ENCODE results near the gene DSE. TPM values are rescaled to one million over a fixed set of nuclear protein-coding genes. Genes with fewer than 3 reads are reported as not detected.
"Not testable (repeated sequence)": the region's sequence is repeated elsewhere in the genome, so short reads cannot be mapped to it uniquely, and the experiment has no call there.

The DSE gene
- 64.9 and 69.7 TPM in 2 replicates for total RNA-seq (2014; rRNA removed; shearing (Covaris generic))

GRCh38 chr6:116370760-116371119 lies at the start of gene DSE:
TSS of gene DSE (plus strand) at chr6:116370947. CDS start at chr6:116399251, 28,304 bp downstream.
- DNase-seq (ENCODE audit: low read depth) = peak; percentile 88

- not testable (repeated sequence) for DNase-seq (ENCODE audit: low read depth)
Measured at GRCh38 chr6:116321933-116322332, 48.8 kb upstream of the DSE start.

GRCh38 chr6:116323863-116324262 lies 46.9 kb upstream of the DSE start:
- no peak for DNase-seq (ENCODE audit: low read depth)

GRCh38 chr6:116325634-116326132 lies 45.1 kb upstream of the DSE start:
- not testable (repeated sequence) for DNase-seq (ENCODE audit: low read depth)

GRCh38 chr6:116326181-116326671 lies 44.5 kb upstream of the DSE start:
- no peak for DNase-seq (ENCODE audit: low read depth)

- no peak for DNase-seq (ENCODE audit: low read depth)
Measured at GRCh38 chr6:116326996-116327395, 43.8 kb upstream of the DSE start.

GRCh38 chr6:116327803-116328527 lies 42.8 kb upstream of the DSE start:
- DNase-seq (ENCODE audit: low read depth) = no peak

GRCh38 chr6:116328528-116328903 lies 42.2 kb upstream of the DSE start:
- peak; percentile 6 for DNase-seq (ENCODE audit: low read depth)

GRCh38 chr6:116329156-116329555 lies 41.6 kb upstream of the DSE start:
- no peak for DNase-seq (ENCODE audit: low read depth)

- DNase-seq (ENCODE audit: low read depth) = no peak
Measured at GRCh38 chr6:116330511-116330910, 40.2 kb upstream of the DSE start.

- DNase-seq (ENCODE audit: low read depth) = no peak
Measured at GRCh38 chr6:116332096-116332495, 38.7 kb upstream of the DSE start.

GRCh38 chr6:116334638-116335409 lies 35.9 kb upstream of the DSE start:
- peak; percentile 8 for DNase-seq (ENCODE audit: low read depth)

- DNase-seq (ENCODE audit: low read depth) = no peak
Measured at GRCh38 chr6:116335612-116336215, 35.0 kb upstream of the DSE start.

GRCh38 chr6:116338943-116339342 lies 31.8 kb upstream of the DSE start:
- DNase-seq (ENCODE audit: low read depth) = no peak

- DNase-seq (ENCODE audit: low read depth) = not testable (repeated sequence)
Measured at GRCh38 chr6:116340625-116341024, 30.1 kb upstream of the DSE start.

- DNase-seq (ENCODE audit: low read depth) = no peak
Measured at GRCh38 chr6:116349216-116349615, 21.5 kb upstream of the DSE start.

GRCh38 chr6:116351101-116351500 lies 19.6 kb upstream of the DSE start:
- no peak for DNase-seq (ENCODE audit: low read depth)

- peak; percentile 30 for DNase-seq (ENCODE audit: low read depth)
Measured at GRCh38 chr6:116352515-116353471, 18.0 kb upstream of the DSE start.

GRCh38 chr6:116354236-116354635 lies 16.5 kb upstream of the DSE start:
- no peak for DNase-seq (ENCODE audit: low read depth)

GRCh38 chr6:116355796-116356195 lies 15.0 kb upstream of the DSE start:
- no peak for DNase-seq (ENCODE audit: low read depth)

GRCh38 chr6:116359131-116359530 lies 11.6 kb upstream of the DSE start:
- DNase-seq (ENCODE audit: low read depth) = no peak
